ENCODE data around the gene DNLZ. TPM values are rescaled to one million over a fixed set of nuclear protein-coding genes. Genes with fewer than 3 reads are reported as not detected.
A peak's percentile ranks its signal among the peaks of the same experiment; 100 is the strongest.

DNLZ gene
- total and polyA plus RNA-seq, 4 donors, result 2.0 to 7.1 (median 4.5) TPM

- H3K9me3 ChIP-seq (ENCODE audit: control insufficient read depth in 4 of 4, low read length in 3 of 4), result no peaks in the 10 kb centered on the region
- no peaks in the 10 kb centered on the region for H3K27me3 ChIP-seq (ENCODE audit: control insufficient read depth in 4 of 4, insufficient read depth in 4 of 4, low read length in 3 of 4)
- no peak overlapping the region for H3K4me3 ChIP-seq (ENCODE audit: low read depth in 1 of 3, low read length in 3 of 3)
- TF ChIP-seq NR2F2 (IDR thresholded peaks at IDR 0.05) (peak; percentile 65), REST (IDR thresholded peaks at IDR 0.05) (no peak)
- H3K4me1 ChIP-seq (ENCODE audit: control insufficient read depth in 4 of 4, insufficient read depth in 4 of 4, low read length in 3 of 4), result peaks cover 5 to 13% (median 6%) of the 10 kb centered on the region in 4 donors
- H3K27ac ChIP-seq (ENCODE audit: low read depth in 1 of 2, low read length in 2 of 2), result peak overlapping the region; percentile 21 to 42
- peaks cover 0 to 1% (median 0%) of the 10 kb centered on the region in 4 donors for H3K36me3 ChIP-seq (ENCODE audit: control insufficient read depth in 4 of 4, insufficient read depth in 3 of 4, low read depth in 1 of 4, low read length in 3 of 4)
- DNase-seq (ENCODE audit: low spot score), result no peak
- no peak overlapping the region for H3K9ac ChIP-seq (ENCODE audit: low read depth in 1 of 2, low read length in 2 of 2)
- 87% methylated on average over 26 of the region's 26 CpGs for WGBS
Measured at GRCh38 chr9:136361754-136362449, 1.6 kb downstream of the DNLZ start.

- H3K4me1 ChIP-seq (ENCODE audit: control insufficient read depth in 4 of 4, insufficient read depth in 4 of 4, low read length in 3 of 4), result peaks cover 5 to 13% (median 6%) of the 10 kb centered on the region in 4 donors
- DNase-seq (ENCODE audit: low spot score), result no peak
- H3K9me3 ChIP-seq (ENCODE audit: control insufficient read depth in 4 of 4, low read length in 3 of 4), result no peaks in the 10 kb centered on the region
- peaks cover 0 to 1% (median 0%) of the 10 kb centered on the region in 4 donors for H3K36me3 ChIP-seq (ENCODE audit: control insufficient read depth in 4 of 4, insufficient read depth in 3 of 4, low read depth in 1 of 4, low read length in 3 of 4)
- H3K9ac ChIP-seq (ENCODE audit: low read depth in 1 of 2, low read length in 2 of 2), result no peak overlapping the region
- 85% methylated on average over 43 of the region's 43 CpGs for WGBS
- no peak overlapping the region for H3K4me3 ChIP-seq (ENCODE audit: low read depth in 1 of 3, low read length in 3 of 3)
- no peaks in the 10 kb centered on the region for H3K27me3 ChIP-seq (ENCODE audit: control insufficient read depth in 4 of 4, insufficient read depth in 4 of 4, low read length in 3 of 4)
- peak overlapping the region; percentile 21 to 42 for H3K27ac ChIP-seq (ENCODE audit: low read depth in 1 of 2, low read length in 2 of 2)
- TF ChIP-seq GABPA (IDR thresholded peaks at IDR 0.05 in 1 of 2, conservative IDR thresholded peaks at IDR 0.05 in 1 of 2), result no peak
- no peak for TF ChIP-seq RAD21 (IDR thresholded peaks at IDR 0.05)
- TF ChIP-seq REST (IDR thresholded peaks at IDR 0.05), result no peak
- TF ChIP-seq FOXA1 (IDR thresholded peaks at IDR 0.05), result no peak
- TF ChIP-seq JUND (IDR thresholded peaks at IDR 0.05), result no peak
- TF ChIP-seq HNF4A (conservative IDR thresholded peaks at IDR 0.05), result no peak
- no peak for TF ChIP-seq HNF4G (IDR thresholded peaks at IDR 0.05)
Measured at GRCh38 chr9:136361047-136361753, 2.3 kb downstream of the DNLZ start.
